Dermis microvascular lymphatic vessel endothelial cell (primary cell): ENCODE measurements around the gene NF2. TPM values are rescaled to one million over a fixed set of nuclear protein-coding genes. Genes with fewer than 3 reads are reported as not detected.
"Not testable (repeated sequence)": the region's sequence is repeated elsewhere in the genome, so short reads cannot be mapped to it uniquely, and the experiment has no call there.

Source experiments
- DNase-seq, 2 donors: peaks; one replicate each; pipeline versions ENCODE4 v3.0.0 to v3.0.0-alpha.2; 2010; ENCODE audit warnings: low read depth in 2 of 2
- total RNA-seq: library from RNA; depleted of rRNA; stranded (reverse); fragments of >200 nt; gene quantifications from 2 replicates; pipeline ENCODE4 v1.2.1, GENCODE V29; 2014

Gene NF2
- total RNA-seq, 1 donor from 2014 or later: 43.8 TPM

- DNase-seq: no peak
These were observed 7.0 kb upstream of the NF2 start for GRCh38 chr22:29596408-29596807.

GRCh38 chr22:29597871-29598683 lies 5.4 kb upstream of the NF2 start:
- DNase-seq: not testable (repeated sequence)

GRCh38 chr22:29598684-29599020 lies 4.8 kb upstream of the NF2 start:
- DNase-seq: no peak

- DNase-seq: peak in 1 of 2 donors; percentile 41
These were observed 585 bp downstream of the NF2 start for GRCh38 chr22:29604076-29604360.

GRCh38 chr22:29605527-29605850 lies 2.1 kb downstream of the NF2 start:
- no peak for DNase-seq

- DNase-seq: no peak
These were observed 2.9 kb downstream of the NF2 start for GRCh38 chr22:29606320-29606719.

GRCh38 chr22:29607426-29607825 lies 4.0 kb downstream of the NF2 start:
- peak in 1 of 2 donors; percentile 86 for DNase-seq

- DNase-seq: peak in 1 of 2 donors; percentile 51
These were observed 5.7 kb downstream of the NF2 start for GRCh38 chr22:29609139-29609538.

GRCh38 chr22:29610780-29611179 lies 7.3 kb downstream of the NF2 start:
- no peak for DNase-seq

GRCh38 chr22:29615705-29616327 lies 12.4 kb downstream of the NF2 start:
- no peak for DNase-seq

GRCh38 chr22:29617922-29618629 lies 14.6 kb downstream of the NF2 start:
- no peak for DNase-seq

- peak; percentile 90 to 95 for DNase-seq
These were observed 18.5 kb downstream of the NF2 start for GRCh38 chr22:29621761-29622526.

GRCh38 chr22:29623059-29623458 lies 19.6 kb downstream of the NF2 start:
- DNase-seq: no peak

GRCh38 chr22:29623553-29624169 lies 20.2 kb downstream of the NF2 start:
- DNase-seq: peak in 1 of 2 donors; percentile 54

GRCh38 chr22:29625090-29625825 lies 21.8 kb downstream of the NF2 start:
- DNase-seq: peak; percentile 85 to 86

GRCh38 chr22:29626497-29627195 lies 23.2 kb downstream of the NF2 start:
- DNase-seq: no peak

GRCh38 chr22:29627196-29627535 lies 23.7 kb downstream of the NF2 start:
- no peak for DNase-seq

- peak in 1 of 2 donors; percentile 61 for DNase-seq
These were observed 25.8 kb downstream of the NF2 start for GRCh38 chr22:29628996-29629902.

- peak in 1 of 2 donors; percentile 72 for DNase-seq
These were observed 26.6 kb downstream of the NF2 start for GRCh38 chr22:29629903-29630516.
